ENCODE data around the gene CYSLTR2. TPM values are rescaled to one million over a fixed set of nuclear protein-coding genes. Genes with fewer than 3 reads are reported as not detected.
"Not testable (repeated sequence)": the region's sequence is repeated elsewhere in the genome, so short reads cannot be mapped to it uniquely, and the experiment has no call there.

Gene CYSLTR2
- total RNA-seq, 1 donor from 2014 or later: not detected

GRCh38 chr13:48667136-48667535 lies 13.4 kb downstream of the CYSLTR2 start:
- no peak for DNase-seq (ENCODE audit: low spot score)
- H3K4me3 Mint-ChIP-seq (ENCODE audit: unreplicated experiment): no peak overlapping the region
- no peaks in the 10 kb centered on the region for H3K4me1 Mint-ChIP-seq (ENCODE audit: low read depth)
- no peak for TF ChIP-seq CTCF (IDR thresholded peaks at IDR 0.05)
- peaks cover 58% of the 10 kb centered on the region for H3K9me3 Mint-ChIP-seq (ENCODE audit: low read depth)
- H3K36me3 Mint-ChIP-seq (ENCODE audit: low read depth): peaks cover 8% of the 10 kb centered on the region
- peaks cover 4% of the 10 kb centered on the region for H3K27me3 Mint-ChIP-seq (ENCODE audit: low read depth)
- H3K27ac Mint-ChIP-seq (ENCODE audit: unreplicated experiment): no peak overlapping the region

DNA sequence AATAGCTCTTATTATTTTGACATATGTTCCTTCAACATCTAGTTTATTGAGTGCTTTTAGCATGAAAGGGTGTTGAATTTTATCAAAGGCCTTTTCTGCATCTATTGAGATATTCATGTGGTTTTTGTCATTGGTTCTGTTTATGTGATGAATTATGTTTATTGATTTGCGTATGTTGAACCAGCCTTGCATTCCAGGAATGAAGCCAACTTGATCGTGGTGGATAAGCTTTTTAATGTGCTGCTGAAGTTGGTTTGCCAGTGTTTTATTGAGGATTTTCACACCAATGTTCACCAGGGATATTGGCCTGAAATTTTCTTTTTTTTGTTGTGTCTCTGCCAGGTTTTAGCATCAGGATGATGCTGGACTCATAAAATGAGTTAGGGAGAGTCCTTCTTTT lies 17.7 kb downstream of the CYSLTR2 start:
- peaks cover 30% of the 10 kb centered on the region for H3K9me3 Mint-ChIP-seq (ENCODE audit: low read depth)
- H3K4me3 Mint-ChIP-seq (ENCODE audit: unreplicated experiment); DNase-seq (ENCODE audit: low spot score); H3K4me1 Mint-ChIP-seq (ENCODE audit: low read depth); H3K27ac Mint-ChIP-seq (ENCODE audit: unreplicated experiment); H3K27me3 Mint-ChIP-seq (ENCODE audit: low read depth); H3K36me3 Mint-ChIP-seq (ENCODE audit: low read depth): not testable (repeated sequence)

DNA sequence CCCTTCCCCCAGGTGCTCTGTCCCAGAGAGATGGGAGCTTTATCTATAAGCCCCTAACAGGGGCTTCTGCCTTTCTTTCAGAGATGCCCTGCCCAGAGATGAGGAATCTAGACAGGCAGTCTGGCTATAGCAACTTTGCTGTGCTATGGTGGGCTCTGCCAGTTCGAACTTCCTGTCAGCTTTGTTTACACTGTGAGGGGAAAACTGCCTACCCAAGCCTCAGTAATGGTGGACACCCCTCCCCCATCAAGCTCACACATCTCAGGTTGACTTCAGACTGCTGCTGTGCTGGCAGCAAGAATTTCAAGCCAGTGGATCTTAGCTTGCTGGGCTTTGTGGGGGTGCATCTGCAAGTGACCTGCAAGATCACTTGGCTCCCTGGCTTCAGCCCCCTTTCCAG lies 21.5 kb downstream of the CYSLTR2 start:
- Mint-ChIP-seq H3K27me3 (ENCODE audit: low read depth) (peaks cover 23% of the 10 kb centered on the region), H3K4me1 (ENCODE audit: low read depth) (no peaks in the 10 kb centered on the region), H3K36me3 (ENCODE audit: low read depth) (peaks cover 4% of the 10 kb centered on the region), H3K9me3 (ENCODE audit: low read depth) (peaks cover 18% of the 10 kb centered on the region), H3K27ac (ENCODE audit: unreplicated experiment) (no peak overlapping the region), H3K4me3 (ENCODE audit: unreplicated experiment) (no peak overlapping the region)
- TF ChIP-seq CTCF (IDR thresholded peaks at IDR 0.05): no peak
- DNase-seq (ENCODE audit: low spot score): no peak

GRCh38 chr13:48678316-48678715 lies 24.6 kb downstream of the CYSLTR2 start:
- no peaks in the 10 kb centered on the region for H3K36me3 Mint-ChIP-seq (ENCODE audit: low read depth)
- H3K27me3 Mint-ChIP-seq (ENCODE audit: low read depth): peaks cover 21% of the 10 kb centered on the region
- no peak for DNase-seq (ENCODE audit: low spot score)
- no peak overlapping the region for H3K27ac Mint-ChIP-seq (ENCODE audit: unreplicated experiment)
- TF ChIP-seq CTCF (IDR thresholded peaks at IDR 0.05): no peak
- peaks cover 8% of the 10 kb centered on the region for H3K4me1 Mint-ChIP-seq (ENCODE audit: low read depth)
- no peak overlapping the region for H3K4me3 Mint-ChIP-seq (ENCODE audit: unreplicated experiment)
- no peaks in the 10 kb centered on the region for H3K9me3 Mint-ChIP-seq (ENCODE audit: low read depth)

GRCh38 chr13:48679941-48680680 lies 26.4 kb downstream of the CYSLTR2 start:
- no peaks in the 10 kb centered on the region for H3K9me3 Mint-ChIP-seq (ENCODE audit: low read depth)
- no peak overlapping the region for H3K4me3 Mint-ChIP-seq (ENCODE audit: unreplicated experiment)
- H3K36me3 Mint-ChIP-seq (ENCODE audit: low read depth): no peaks in the 10 kb centered on the region

More at GRCh38 chr13:48679941-48680680, 26.4 kb downstream of the CYSLTR2 start:
- Mint-ChIP-seq H3K27ac (ENCODE audit: unreplicated experiment) (no peak overlapping the region), H3K4me1 (ENCODE audit: low read depth) (peaks cover 8% of the 10 kb centered on the region), H3K27me3 (ENCODE audit: low read depth) (peaks cover 21% of the 10 kb centered on the region)
- no peak for DNase-seq (ENCODE audit: low spot score)
- TF ChIP-seq CTCF (IDR thresholded peaks at IDR 0.05): no peak

Data from chondrocyte (in vitro differentiated cells).